NCI-H2227 treated with DMSO at 0.1 percent for 48 hours (cell line): Measurements from ENCODE around the gene C2orf78.
"Not testable (repeated sequence)": the region's sequence is repeated elsewhere in the genome, so short reads cannot be mapped to it uniquely, and the experiment has no call there.

Experiments used
- DNase-seq: peaks from one replicate; lab custom pipeline; 2025; lab: John Stamatoyannopoulos, UW

C2orf78 gene

DNA sequence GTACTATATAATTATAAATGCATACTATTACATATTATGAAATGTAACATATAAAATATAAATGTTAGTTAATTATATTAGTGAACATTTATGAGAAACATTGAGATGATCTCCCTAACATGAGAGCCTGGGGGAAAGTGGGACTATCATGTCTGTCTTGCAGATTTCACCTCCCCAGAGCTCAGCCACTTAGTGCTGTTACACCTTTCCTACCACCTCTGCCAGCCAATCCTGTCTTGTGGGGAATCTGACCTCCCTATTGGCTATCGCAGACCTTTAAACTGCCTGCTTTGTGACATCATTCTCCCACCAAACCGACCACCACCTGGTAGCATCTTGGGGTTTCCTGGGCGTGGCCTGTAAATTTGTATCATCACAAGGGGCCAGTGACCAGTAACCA is at the start of gene C2orf78:
C2orf78 (plus strand) TSS at position 301 of the 400 bp plus-strand sequence. CDS start 127 bp downstream, outside the sequence.
- not testable (repeated sequence) for DNase-seq

- DNase-seq = no peak
Measured at GRCh38 chr2:73736378-73736777, 47.6 kb upstream of the C2orf78 start.

DNA sequence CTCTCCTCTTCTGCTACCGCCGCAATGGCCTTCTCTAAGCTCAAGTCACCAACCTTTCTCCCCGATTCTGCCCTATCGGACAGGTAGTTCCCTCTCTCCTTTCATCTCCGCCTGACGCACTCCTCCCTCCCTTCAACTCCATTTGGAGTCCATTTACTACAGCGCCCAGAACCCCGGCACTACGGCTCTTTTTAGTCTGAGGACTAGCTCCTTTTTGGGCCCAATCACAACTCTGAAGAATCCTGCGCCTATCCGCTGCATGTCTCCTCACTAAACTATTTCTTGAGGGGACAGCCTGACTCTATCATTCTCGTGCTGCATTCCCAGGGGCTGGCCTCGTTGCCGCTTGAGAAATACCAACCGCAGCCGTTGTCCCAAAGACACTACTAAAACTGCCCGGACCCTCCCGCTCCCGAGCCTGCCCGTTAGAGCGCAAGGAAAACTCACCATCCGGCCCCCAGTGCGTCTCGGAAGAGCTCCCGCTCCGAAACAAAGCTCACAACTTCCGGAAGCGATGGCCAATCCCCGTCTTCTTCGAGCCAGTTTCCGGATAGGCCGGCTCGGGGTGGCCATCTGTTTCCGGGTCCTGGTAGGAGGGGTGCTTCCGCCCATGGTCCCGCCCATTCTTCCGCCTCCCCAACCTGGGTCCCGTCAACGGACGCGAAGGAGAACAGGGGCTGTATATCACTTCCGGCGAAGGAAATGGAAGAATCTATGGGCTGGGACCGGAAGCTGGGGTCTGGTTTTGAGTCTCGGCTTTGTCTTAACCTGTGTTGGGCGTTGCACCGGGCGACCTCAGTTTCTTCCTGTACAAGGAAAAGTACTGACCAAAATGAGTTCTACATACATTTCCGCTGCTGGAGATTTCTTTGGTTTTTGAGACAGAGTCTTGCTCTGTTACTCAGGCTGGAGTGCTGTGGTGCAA is 46.9 kb upstream of the C2orf78 start, which contains the start of gene TPRKB:
TPRKB (minus strand) TSS at position 491 of the 925 bp plus-strand sequence. CDS start 2,776 bp downstream, outside the sequence.
- DNase-seq = peak; percentile 98

DNA sequence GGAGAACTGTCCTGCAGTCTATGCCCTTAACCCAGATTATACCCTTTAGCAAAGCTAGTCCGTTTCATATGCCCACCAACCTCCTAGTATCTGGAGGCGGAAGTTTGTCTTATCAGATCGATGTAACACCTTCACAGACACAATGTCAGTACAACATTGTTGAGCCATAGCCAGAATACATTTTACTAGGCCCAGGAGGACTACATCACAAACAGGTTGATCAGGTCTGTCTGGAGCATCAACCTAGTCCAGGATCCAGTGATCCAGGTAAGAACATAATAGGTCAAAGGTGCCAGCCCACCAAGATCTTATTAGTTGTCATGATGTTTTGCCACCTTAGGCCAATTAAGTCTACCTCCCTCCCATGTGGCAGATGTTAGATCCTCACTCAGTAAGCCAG is 44.9 kb upstream of the C2orf78 start:
- no peak for DNase-seq

DNA sequence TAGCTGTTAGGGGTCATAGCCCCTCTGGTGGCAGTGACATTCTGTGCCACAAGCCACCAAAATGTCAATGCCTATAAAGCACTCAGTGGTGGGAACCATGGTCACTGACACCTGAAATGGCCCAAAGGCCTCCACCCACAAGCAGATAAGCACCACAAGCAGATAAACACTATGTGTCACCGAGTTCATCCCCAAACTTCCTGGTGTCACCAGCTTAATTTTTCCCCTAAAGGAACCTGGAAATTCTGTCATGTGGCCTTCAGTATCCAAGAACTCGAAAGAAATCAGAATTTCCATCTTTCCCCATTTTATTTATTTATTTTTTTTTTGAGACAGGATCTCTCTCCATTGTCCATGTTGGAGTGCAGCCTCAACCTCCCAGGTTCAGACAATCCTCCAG is 43.2 kb upstream of the C2orf78 start:
- DNase-seq = no peak

DNA sequence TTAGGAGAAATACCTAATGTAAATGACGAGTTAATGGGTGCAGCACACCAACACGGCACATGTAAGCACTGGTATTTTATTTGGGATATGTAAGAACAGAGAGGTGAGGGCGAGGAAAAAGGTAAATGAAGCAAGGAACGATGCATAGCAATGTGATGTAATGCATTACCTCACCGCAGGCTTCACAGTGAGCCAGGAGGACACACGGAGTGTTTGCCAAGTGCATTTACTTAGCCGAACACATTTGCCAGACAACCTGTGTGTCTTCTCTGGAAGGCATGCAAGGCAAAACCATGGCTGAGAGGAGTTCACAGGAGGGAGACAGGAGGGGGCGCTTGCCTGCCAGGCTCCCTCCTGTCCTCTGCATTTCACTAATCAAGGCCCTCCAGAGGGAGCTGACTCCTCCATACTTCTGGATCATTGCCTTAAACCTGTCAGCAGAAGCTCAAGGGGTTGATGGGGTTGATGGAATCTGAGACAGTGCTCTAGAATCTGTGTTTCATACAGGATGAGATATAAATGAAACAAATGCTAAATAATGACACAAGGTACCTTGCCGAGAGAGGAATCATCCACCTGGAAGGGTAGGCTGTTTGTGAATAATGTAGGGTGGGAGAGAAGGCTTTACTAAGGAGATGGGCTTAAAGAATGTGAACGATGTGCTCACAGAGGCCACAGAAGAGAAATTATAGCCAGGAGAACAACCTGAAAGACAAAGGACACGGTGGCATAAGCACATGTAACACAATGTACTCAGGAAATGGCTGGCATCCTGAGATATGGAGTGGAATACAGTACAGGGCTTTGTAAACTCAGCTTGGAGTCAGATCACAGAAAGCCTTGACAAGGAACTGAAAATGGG is 37.7 kb upstream of the C2orf78 start:
- no peak for DNase-seq

DNA sequence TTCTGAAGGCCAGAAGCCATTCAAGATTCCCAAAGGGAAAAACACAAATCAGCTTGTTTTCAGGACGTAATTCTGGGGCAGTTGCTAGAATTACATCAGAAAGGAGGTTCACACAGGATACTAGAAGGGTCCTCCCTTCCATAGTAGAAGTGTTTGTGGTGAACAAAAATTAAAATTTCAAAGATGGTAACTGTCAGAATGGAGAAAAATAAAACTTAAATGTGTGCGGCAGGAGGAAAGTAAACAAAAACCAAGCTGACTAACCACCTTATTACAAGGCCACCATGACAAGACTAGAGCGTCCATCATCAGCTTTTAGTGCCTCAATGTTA is 37.1 kb upstream of the C2orf78 start:
- DNase-seq = no peak

GRCh38 chr2:73749314-73749713 is 34.7 kb upstream of the C2orf78 start:
- no peak for DNase-seq

GRCh38 chr2:73754332-73754731 is 29.7 kb upstream of the C2orf78 start:
- not testable (repeated sequence) for DNase-seq

- no peak for DNase-seq
Measured at GRCh38 chr2:73759285-73759764, 24.7 kb upstream of the C2orf78 start.

GRCh38 chr2:73759904-73760303 is 24.1 kb upstream of the C2orf78 start:
- DNase-seq = no peak

DNA sequence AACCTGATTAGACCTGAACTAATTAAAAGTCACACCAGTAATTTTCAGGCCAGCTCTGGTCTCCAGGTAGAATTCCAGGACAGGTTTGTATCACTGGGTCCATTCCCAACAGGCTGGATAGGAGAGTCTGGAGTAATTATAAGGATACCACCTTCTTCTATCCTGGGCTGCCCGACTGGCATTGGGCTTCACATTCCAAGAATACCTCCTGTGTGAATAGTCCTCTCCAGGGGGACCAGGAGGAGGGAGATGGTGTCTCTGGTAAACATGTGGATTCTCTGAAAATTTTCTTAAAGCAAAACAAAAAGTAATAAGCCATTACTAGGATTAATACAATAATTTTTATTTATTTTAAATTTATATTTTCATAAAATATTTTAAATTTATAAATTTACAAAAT is 21.4 kb upstream of the C2orf78 start:
- no peak for DNase-seq

DNA sequence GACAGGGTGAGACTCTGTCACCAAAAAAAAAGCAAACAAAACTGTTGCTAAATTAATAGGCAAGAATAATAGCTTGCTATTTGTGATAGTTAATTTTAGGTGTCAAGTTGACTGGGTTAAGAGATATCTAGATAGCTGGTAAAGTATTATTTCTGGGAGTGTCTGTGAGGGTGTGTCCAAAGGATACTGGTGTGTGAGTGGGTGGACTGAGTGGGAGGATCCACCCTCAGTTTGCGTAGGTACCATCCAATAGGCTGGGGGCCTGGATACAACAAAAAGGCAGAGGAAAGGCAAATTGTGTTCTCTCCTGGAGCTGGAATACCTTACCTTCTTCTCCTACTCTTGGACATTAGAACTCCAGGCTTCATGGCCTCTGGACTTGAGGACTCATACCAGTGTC is 19.0 kb upstream of the C2orf78 start:
- no peak for DNase-seq

DNA sequence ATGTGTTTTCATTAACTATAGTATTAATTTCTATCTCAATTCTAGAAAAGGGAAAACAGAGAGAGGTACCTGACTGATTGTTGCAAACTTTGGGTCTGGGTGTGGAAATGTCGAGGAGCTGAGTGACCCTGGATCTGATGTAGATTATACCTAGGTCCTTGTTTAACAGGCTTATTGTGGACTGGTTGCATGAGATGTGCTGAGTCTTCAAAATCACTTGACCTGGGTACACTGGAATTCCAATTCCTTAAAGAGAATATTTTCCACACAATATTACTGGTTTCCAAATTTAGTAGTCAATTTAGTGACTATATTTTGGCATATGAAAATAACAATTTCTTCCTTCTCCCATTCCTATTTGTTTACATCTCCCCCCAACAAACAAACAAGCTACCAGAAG is 17.6 kb upstream of the C2orf78 start:
- DNase-seq = no peak

- DNase-seq = no peak
Measured at GRCh38 chr2:73766994-73767393, 17.0 kb upstream of the C2orf78 start.

- DNase-seq = no peak
Measured at GRCh38 chr2:73770725-73771124, 13.3 kb upstream of the C2orf78 start.

DNA sequence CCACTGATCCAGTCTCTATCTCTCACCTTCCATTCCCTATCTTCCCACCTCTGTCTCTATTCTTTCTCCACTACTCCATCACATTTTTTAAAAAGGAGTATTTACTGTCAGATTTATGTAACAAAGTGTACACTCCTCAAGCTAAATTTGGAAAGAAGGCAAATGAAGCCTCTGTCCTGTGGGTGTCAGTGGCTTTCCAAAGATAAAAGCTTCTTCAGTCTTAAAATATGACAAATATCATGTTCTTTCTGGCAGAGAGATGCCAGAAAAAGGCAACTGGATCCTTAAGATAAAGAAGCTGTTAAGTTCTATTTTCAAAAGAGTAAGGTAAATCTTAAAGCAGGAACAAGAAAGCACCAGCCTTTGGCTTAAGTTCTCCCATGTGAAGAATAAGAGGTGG is 11.2 kb upstream of the C2orf78 start:
- DNase-seq = no peak

DNA sequence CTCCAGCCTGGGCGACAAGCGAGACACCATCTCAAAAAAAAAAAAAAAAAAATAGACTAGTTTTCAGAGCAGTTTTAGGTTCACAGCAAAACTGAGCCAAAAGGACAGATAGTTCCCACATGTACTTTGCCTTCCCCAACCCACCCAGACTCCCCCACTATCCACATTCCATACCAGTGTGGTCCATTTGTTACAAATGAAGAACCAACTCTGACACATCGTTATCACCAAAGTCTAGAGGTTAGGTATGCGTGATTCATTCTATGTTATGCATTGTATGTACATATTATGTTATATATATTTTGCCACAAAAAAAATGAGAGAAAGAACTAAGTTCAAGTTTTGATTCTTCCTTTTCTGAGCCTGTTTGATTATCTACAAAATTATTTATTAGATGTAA is 7.6 kb upstream of the C2orf78 start:
- DNase-seq = no peak

- no peak for DNase-seq
Measured at GRCh38 chr2:73776869-73777519, 7.0 kb upstream of the C2orf78 start.

DNA sequence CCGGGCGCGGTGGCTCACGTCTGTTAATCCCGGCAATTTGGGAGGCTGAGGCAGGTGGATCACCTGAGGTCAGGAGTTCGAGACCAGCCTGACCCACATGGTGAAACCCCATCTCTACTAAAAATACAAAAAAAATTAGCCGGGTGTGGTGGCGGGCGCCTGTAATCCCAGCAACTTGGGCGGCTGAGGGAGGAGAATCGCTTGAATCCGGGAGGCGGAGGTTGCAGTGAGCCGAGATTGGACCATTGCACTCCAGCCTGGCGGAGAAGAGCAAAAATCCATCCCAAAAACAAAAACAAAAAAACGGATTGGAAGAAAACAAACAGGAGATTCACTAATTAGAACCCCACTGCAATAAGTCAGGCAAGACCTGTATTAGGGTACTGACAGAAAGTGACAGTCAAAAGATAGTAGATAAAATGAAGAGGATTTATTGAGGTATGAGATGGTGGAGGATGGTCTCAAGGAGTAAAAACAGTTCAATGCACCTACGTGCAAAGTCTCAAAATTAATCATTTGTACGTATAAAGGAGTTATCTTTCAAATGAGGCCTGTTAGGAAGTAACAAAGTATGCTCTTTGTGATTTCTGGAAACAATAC is 5.0 kb upstream of the C2orf78 start:
- DNase-seq = not testable (repeated sequence)

GRCh38 chr2:73779467-73780236 is 4.3 kb upstream of the C2orf78 start, which contains the start of gene DUSP11:
Gene DUSP11 (minus strand): TSS chr2:73780103. CDS start chr2:73779974, 129 bp downstream.
- peak; percentile 89 for DNase-seq
